ENCODE results near the gene NOTCH1. TPM values are rescaled to one million over a fixed set of nuclear protein-coding genes. Genes with fewer than 3 reads are reported as not detected.

Gene NOTCH1
- total and polyA plus RNA-seq, 3 experiments from 2014 or later, result 5.1 to 79.5 (median 70.0) TPM

GRCh38 chr9:136537411-136537810 is 8.4 kb downstream of the NOTCH1 start:
- ChIA-PET POLR2A (no interaction called here), CTCF (interaction anchor here (1.4 to 1.7 kb wide), 2 partner anchors 15 to 94 kb away, joined by 3 to 7 read pairs; no protein-coding TSS in a partner anchor)
- H3K4me3 Mint-ChIP-seq, result peak overlapping the region in 5 of 7 donors; percentile 11 to 72 (median 47)
- no peaks in the 10 kb centered on the region for H3K27me3 Mint-ChIP-seq
- H3K4me1 Mint-ChIP-seq, result peaks cover 46 to 79% (median 61%) of the 10 kb centered on the region in 3 donors
- no peaks in the 10 kb centered on the region for H3K36me3 ChIP-seq (ENCODE audit: insufficient read depth, low read length)
- DNase-seq, result no peak
- peak overlapping the region in 6 of 8 donors; percentile 15 to 98 (median 83) for H3K27ac Mint-ChIP-seq
- no peak overlapping the region for H3K4me3 ChIP-seq (ENCODE audit: low read length)
- no peaks in the 10 kb centered on the region for H3K9me3 Mint-ChIP-seq
- peaks cover 0 to 3% (median 0%) of the 10 kb centered on the region in 3 donors for H3K36me3 Mint-ChIP-seq
- H3K9me3 ChIP-seq (ENCODE audit: low read length), result no peaks in the 10 kb centered on the region
- no peak overlapping the region for H3K27ac ChIP-seq (ENCODE audit: low read depth, low read length)
- peaks cover 79% of the 10 kb centered on the region for H3K4me1 ChIP-seq (ENCODE audit: insufficient read depth, low read length)
- no peaks in the 10 kb centered on the region for H3K27me3 ChIP-seq (ENCODE audit: insufficient read depth, low read length, poor library complexity, severe bottlenecking)

- H3K27me3 Mint-ChIP-seq, result no peaks in the 10 kb centered on the region
- H3K27ac Mint-ChIP-seq, result peak overlapping the region in 4 of 8 donors; percentile 80 to 98 (median 88)
- H3K36me3 ChIP-seq (ENCODE audit: insufficient read depth, low read length), result no peaks in the 10 kb centered on the region
- CTCF ChIA-PET, result interaction anchor here (0.9 to 1.0 kb wide), 2 partner anchors 45 to 52 kb away, joined by 3 read pairs; no protein-coding TSS in a partner anchor
- H3K9me3 Mint-ChIP-seq, result no peaks in the 10 kb centered on the region
- H3K4me3 Mint-ChIP-seq, result peak overlapping the region in 2 of 7 donors; percentile 47 to 72
- H3K27ac ChIP-seq (ENCODE audit: low read depth, low read length), result no peak overlapping the region
- no peak overlapping the region for H3K4me3 ChIP-seq (ENCODE audit: low read length)
- peaks cover 85% of the 10 kb centered on the region for H3K4me1 ChIP-seq (ENCODE audit: insufficient read depth, low read length)
- DNase-seq, result no peak
- H3K9me3 ChIP-seq (ENCODE audit: low read length), result no peaks in the 10 kb centered on the region
- POLR2A ChIA-PET, result no interaction called here
- H3K27me3 ChIP-seq (ENCODE audit: insufficient read depth, low read length, poor library complexity, severe bottlenecking), result no peaks in the 10 kb centered on the region
- peaks cover 50 to 80% (median 64%) of the 10 kb centered on the region in 3 donors for H3K4me1 Mint-ChIP-seq
- peaks cover 0 to 3% (median 0%) of the 10 kb centered on the region in 3 donors for H3K36me3 Mint-ChIP-seq
Measured at GRCh38 chr9:136536721-136537241, 9.1 kb downstream of the NOTCH1 start.

GRCh38 chr9:136536051-136536720 is 9.7 kb downstream of the NOTCH1 start:
- Mint-ChIP-seq H3K27me3 (no peaks in the 10 kb centered on the region), H3K4me3 (no peak overlapping the region), H3K9me3 (no peaks in the 10 kb centered on the region), H3K36me3 (peaks cover 0 to 2% (median 0%) of the 10 kb centered on the region in 3 donors), H3K27ac (no peak overlapping the region), H3K4me1 (peaks cover 51 to 80% (median 65%) of the 10 kb centered on the region in 3 donors)
- Histone ChIP-seq H3K36me3 (ENCODE audit: insufficient read depth, low read length) (no peaks in the 10 kb centered on the region), H3K9me3 (ENCODE audit: low read length) (no peaks in the 10 kb centered on the region), H3K27ac (ENCODE audit: low read depth, low read length) (no peak overlapping the region), H3K4me3 (ENCODE audit: low read length) (no peak overlapping the region), H3K27me3 (ENCODE audit: insufficient read depth, low read length, poor library complexity, severe bottlenecking) (no peaks in the 10 kb centered on the region), H3K4me1 (ENCODE audit: insufficient read depth, low read length) (peaks cover 87% of the 10 kb centered on the region)
- POLR2A ChIA-PET, result no interaction called here
- CTCF ChIA-PET, result interaction anchor here (0.9 to 1.0 kb wide), 2 partner anchors 45 to 51 kb away, joined by 3 read pairs; no protein-coding TSS in a partner anchor
- no peak for DNase-seq

- H3K36me3 Mint-ChIP-seq, result peaks cover 0 to 2% (median 0%) of the 10 kb centered on the region in 3 donors
- CTCF ChIA-PET, result no interaction called here
- no peak overlapping the region for H3K27ac ChIP-seq (ENCODE audit: low read depth, low read length)
- POLR2A ChIA-PET, result no interaction called here
- H3K4me3 Mint-ChIP-seq, result no peak overlapping the region
- H3K36me3 ChIP-seq (ENCODE audit: insufficient read depth, low read length), result no peaks in the 10 kb centered on the region
- H3K27me3 Mint-ChIP-seq, result no peaks in the 10 kb centered on the region
- DNase-seq, result no peak
- H3K4me3 ChIP-seq (ENCODE audit: low read length), result no peak overlapping the region
- no peak overlapping the region for H3K27ac Mint-ChIP-seq
- no peaks in the 10 kb centered on the region for H3K9me3 ChIP-seq (ENCODE audit: low read length)
- peaks cover 47 to 75% (median 57%) of the 10 kb centered on the region in 3 donors for H3K4me1 Mint-ChIP-seq
- H3K9me3 Mint-ChIP-seq, result no peaks in the 10 kb centered on the region
- peaks cover 87% of the 10 kb centered on the region for H3K4me1 ChIP-seq (ENCODE audit: insufficient read depth, low read length)
- no peaks in the 10 kb centered on the region for H3K27me3 ChIP-seq (ENCODE audit: insufficient read depth, low read length, poor library complexity, severe bottlenecking)
Measured at GRCh38 chr9:136535070-136535469, 10.8 kb downstream of the NOTCH1 start.

GRCh38 chr9:136534366-136534765 is 11.5 kb downstream of the NOTCH1 start:
- CTCF ChIA-PET, result interaction anchor here (1.1 to 2.6 kb wide), 5 partner anchors 10 to 97 kb away, joined by 3 to 7 read pairs (median 5); no protein-coding TSS in a partner anchor
- peaks cover 87% of the 10 kb centered on the region for H3K4me1 ChIP-seq (ENCODE audit: insufficient read depth, low read length)
- H3K36me3 Mint-ChIP-seq, result peaks cover 0 to 2% (median 0%) of the 10 kb centered on the region in 3 donors
- peak overlapping the region; percentile 67 to 91 (median 76) for H3K4me3 Mint-ChIP-seq
- H3K27me3 ChIP-seq (ENCODE audit: insufficient read depth, low read length, poor library complexity, severe bottlenecking), result no peaks in the 10 kb centered on the region
- POLR2A ChIA-PET, result no interaction called here
- H3K36me3 ChIP-seq (ENCODE audit: insufficient read depth, low read length), result no peaks in the 10 kb centered on the region
- no peaks in the 10 kb centered on the region for H3K27me3 Mint-ChIP-seq
- peaks cover 40 to 68% (median 50%) of the 10 kb centered on the region in 3 donors for H3K4me1 Mint-ChIP-seq
- no peaks in the 10 kb centered on the region for H3K9me3 Mint-ChIP-seq
- peak overlapping the region; percentile 78 to 97 (median 87) for H3K27ac Mint-ChIP-seq
- no peak overlapping the region for H3K27ac ChIP-seq (ENCODE audit: low read depth, low read length)
- H3K9me3 ChIP-seq (ENCODE audit: low read length), result no peaks in the 10 kb centered on the region
- peak overlapping the region; percentile 40 for H3K4me3 ChIP-seq (ENCODE audit: low read length)
- DNase-seq, result no peak

GRCh38 chr9:136533775-136534157 is 12.1 kb downstream of the NOTCH1 start:
- Histone ChIP-seq H3K4me1 (ENCODE audit: insufficient read depth, low read length) (peaks cover 87% of the 10 kb centered on the region), H3K36me3 (ENCODE audit: insufficient read depth, low read length) (no peaks in the 10 kb centered on the region), H3K27me3 (ENCODE audit: insufficient read depth, low read length, poor library complexity, severe bottlenecking) (no peaks in the 10 kb centered on the region), H3K9me3 (ENCODE audit: low read length) (no peaks in the 10 kb centered on the region), H3K27ac (ENCODE audit: low read depth, low read length) (no peak overlapping the region), H3K4me3 (ENCODE audit: low read length) (peak overlapping the region; percentile 40)
- ChIA-PET CTCF (interaction anchor here (1.1 to 2.6 kb wide), 5 partner anchors 11 to 98 kb away, joined by 3 to 7 read pairs (median 5); no protein-coding TSS in a partner anchor), POLR2A (interaction anchor here (0.7 to 1.2 kb wide), 2 partner anchors 11 to 12 kb away, joined by 5 to 8 read pairs; partner anchors contain the start of gene NOTCH1)
- Mint-ChIP-seq H3K27me3 (no peaks in the 10 kb centered on the region), H3K36me3 (peaks cover 0 to 2% (median 0%) of the 10 kb centered on the region in 3 donors), H3K4me3 (peak overlapping the region; percentile 71 to 91 (median 76)), H3K27ac (peak overlapping the region; percentile 82 to 97 (median 87)), H3K9me3 (no peaks in the 10 kb centered on the region), H3K4me1 (peaks cover 36 to 62% (median 44%) of the 10 kb centered on the region in 3 donors)
- peak; percentile 46 to 78 (median 61) for DNase-seq

- H3K4me3 ChIP-seq (ENCODE audit: low read length), result peak overlapping the region; percentile 40
- ChIA-PET POLR2A (interaction anchor here (0.7 to 1.2 kb wide), 2 partner anchors 11 to 13 kb away, joined by 5 to 8 read pairs; partner anchors contain the start of gene NOTCH1), CTCF (interaction anchor here (0.8 to 2.6 kb wide), 6 partner anchors 12 to 99 kb away, joined by 3 to 7 read pairs (median 4); no protein-coding TSS in a partner anchor)
- no peaks in the 10 kb centered on the region for H3K27me3 ChIP-seq (ENCODE audit: insufficient read depth, low read length, poor library complexity, severe bottlenecking)
- no peaks in the 10 kb centered on the region for H3K36me3 ChIP-seq (ENCODE audit: insufficient read depth, low read length)
- Mint-ChIP-seq H3K9me3 (no peaks in the 10 kb centered on the region), H3K4me3 (peak overlapping the region; percentile 71 to 91 (median 76)), H3K27ac (peak overlapping the region; percentile 82 to 97 (median 87)), H3K36me3 (peaks cover 0 to 2% (median 0%) of the 10 kb centered on the region in 3 donors), H3K27me3 (no peaks in the 10 kb centered on the region), H3K4me1 (peaks cover 33 to 59% (median 40%) of the 10 kb centered on the region in 3 donors)
- peak; percentile 35 to 77 (median 58) for DNase-seq
- H3K27ac ChIP-seq (ENCODE audit: low read depth, low read length), result no peak overlapping the region
- no peaks in the 10 kb centered on the region for H3K9me3 ChIP-seq (ENCODE audit: low read length)
- H3K4me1 ChIP-seq (ENCODE audit: insufficient read depth, low read length), result peaks cover 86% of the 10 kb centered on the region
Measured at GRCh38 chr9:136532799-136533774, 12.8 kb downstream of the NOTCH1 start.

Measured in CD8-positive, alpha-beta memory T cell (primary cell).